Stimulated activated CD8-positive, alpha-beta memory T cell treated with anti-CD3 and anti-CD28 coated beads, Interleukin-2, amount 100 ng/mL, for 1 hour (primary cell): ENCODE results near the gene PRSS56.

Experiments used
- DNase-seq, 2 donors: peaks; one replicate each; pipeline ENCODE4 v3.0.0-alpha.2; 2020; ENCODE audit warnings: low read depth in 2 of 2

The PRSS56 gene

GRCh38 chr2:232573042-232573441 lies 52.9 kb downstream of the PRSS56 start:
- DNase-seq = no peak

GRCh38 chr2:232573771-232574435 lies 53.7 kb downstream of the PRSS56 start:
- DNase-seq = no peak

GRCh38 chr2:232574674-232575403 lies 54.7 kb downstream of the PRSS56 start:
- no peak for DNase-seq
